BLaER1 treated with 17β-estradiol and CSF1 and Interleukin-3, amounts not matched to agents 10 nM and 100 nM (cell line): ENCODE data around the gene CDKN1C.

Source experiments
- H3K27ac ChIP-seq, 11 experiments: shearing (Covaris generic); formaldehyde crosslinking; 2 replicates each; pipeline ENCODE4 v1.8.1; 2022
- H3K27me3 ChIP-seq, 11 experiments: shearing (Covaris generic); formaldehyde crosslinking; 2 replicates each; pipeline ENCODE4 v1.8.1; 2022
- H3K36me3 ChIP-seq, 11 experiments: shearing (Covaris generic); formaldehyde crosslinking; 2 replicates each; pipeline ENCODE4 v1.8.1; 2022
- H3K4me1 ChIP-seq, 10 experiments: shearing (Covaris generic); formaldehyde crosslinking; 2 replicates each; pipeline ENCODE4 v1.8.1; 2022
- H3K4me2 ChIP-seq, 11 experiments: shearing (Covaris generic); formaldehyde crosslinking; 2 replicates each; pipeline ENCODE4 v1.8.1; 2022
- H3K4me3 ChIP-seq, 10 experiments: shearing (Covaris generic); formaldehyde crosslinking; 2 replicates each; pipeline ENCODE4 v1.8.1; 2022
- H3K9ac ChIP-seq, 11 experiments: shearing (Covaris generic); formaldehyde crosslinking; 2 replicates each; pipeline ENCODE4 v1.8.1; 2022
- H3K9me3 ChIP-seq, 11 experiments: shearing (Covaris generic); formaldehyde crosslinking; replicated peaks in 1 of 11; 2 replicates each; pipeline ENCODE4 v1.8.1; 2022
- H4K20me1 ChIP-seq, 11 experiments: shearing (Covaris generic); formaldehyde crosslinking; 2 replicates each; pipeline ENCODE4 v1.8.1; 2022
- Cebpa-rat ChIP-seq, 11 experiments: shearing (Covaris generic); IDR thresholded peaks; 2 replicates each; pipeline ENCODE4 v1.8.1; 2022

Gene CDKN1C

DNA sequence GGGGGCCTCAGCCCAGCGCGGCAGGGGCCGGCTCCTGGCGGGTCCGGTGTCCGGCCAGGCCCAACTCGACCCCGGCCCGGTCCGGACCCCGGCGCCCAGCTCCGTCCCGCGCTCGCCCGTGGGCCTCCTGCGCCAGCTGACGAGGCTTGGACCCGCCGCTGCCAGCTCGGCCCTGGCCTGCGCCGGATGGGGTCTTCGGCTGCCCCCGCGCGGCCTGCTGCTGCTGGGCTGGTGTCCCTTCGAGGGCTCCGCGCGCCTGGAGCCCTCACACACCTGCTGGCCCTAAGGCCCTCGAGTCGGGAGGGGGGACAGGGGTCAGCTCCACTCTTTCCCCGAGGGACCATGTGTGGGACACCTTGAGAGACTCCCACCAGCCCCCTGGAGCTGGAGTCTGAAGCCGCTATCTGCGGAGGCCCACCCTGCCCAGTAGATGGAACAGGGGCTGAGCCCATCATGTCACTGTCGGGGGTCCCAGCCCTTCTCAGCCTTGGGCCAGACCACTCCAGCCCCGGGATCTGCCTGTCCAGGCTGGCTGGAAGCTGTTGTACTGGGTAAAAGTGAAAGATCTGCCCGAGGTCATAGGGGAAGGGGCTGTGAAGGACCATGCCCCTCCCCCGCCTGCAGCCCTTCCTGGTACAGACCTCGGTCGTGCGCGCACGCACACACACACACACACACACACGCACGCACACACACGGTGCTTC lies 768 bp upstream of the CDKN1C start:
- Histone ChIP-seq H3K4me2 (peak overlapping the region; percentile 87 to 97 (median 92)), H3K27me3 (peaks cover 11 to 41% (median 30%) of the 10 kb centered on the region in 11 experiments), H3K27ac (peak overlapping the region in 10 of 11 experiments; percentile 22 to 72 (median 61); a peak in 16 of 22 replicates), H4K20me1 (peaks cover 5 to 47% (median 16%) of the 10 kb centered on the region in 11 experiments; a peak in 13 of 22 replicates), H3K4me3 (peak overlapping the region; percentile 34 to 63 (median 52); a peak in 18 of 20 replicates), H3K9me3 (no peaks in the 10 kb centered on the region), H3K4me1 (peaks cover 57 to 83% (median 78%) of the 10 kb centered on the region in 10 experiments), H3K36me3 (no peaks in the 10 kb centered on the region), H3K9ac (peak overlapping the region; percentile 43 to 73 (median 64); a peak in 18 of 22 replicates)
- TF ChIP-seq Cebpa-rat (IDR thresholded peaks at IDR 0.05): no peak

DNA sequence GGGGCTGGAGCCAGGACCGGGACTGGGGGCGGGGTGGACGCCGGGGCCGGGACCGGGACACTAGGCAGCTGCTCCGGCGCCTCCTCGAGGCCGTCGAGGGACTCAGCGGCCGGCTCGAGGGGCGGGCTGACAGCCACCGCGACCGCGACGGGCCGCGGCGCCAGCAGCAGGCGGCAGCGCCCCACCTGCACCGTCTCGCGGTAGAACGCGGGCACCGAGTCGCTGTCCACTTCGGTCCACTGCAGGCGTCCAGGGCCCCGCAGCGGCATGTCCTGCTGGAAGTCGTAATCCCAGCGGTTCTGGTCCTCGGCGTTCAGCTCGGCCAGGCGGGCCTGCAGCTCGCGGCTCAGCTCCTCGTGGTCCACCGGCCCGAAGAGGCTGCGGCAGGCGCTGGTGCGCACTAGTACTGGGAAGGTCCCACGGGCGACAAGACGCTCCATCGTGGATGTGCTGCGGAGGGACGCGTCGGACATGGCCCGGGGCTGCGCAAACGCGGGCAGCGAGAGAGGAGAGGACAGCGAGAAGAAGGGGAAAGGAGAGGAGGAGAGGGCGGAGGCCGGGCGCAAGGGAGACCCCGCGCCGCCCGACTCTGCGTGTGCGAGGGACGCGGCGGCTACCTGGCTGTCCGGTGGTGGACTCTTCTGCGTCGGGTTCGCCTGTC lies 428 bp downstream of the CDKN1C start:
- Histone ChIP-seq H3K4me2 (peak overlapping the region; percentile 91 to 100 (median 99)), H3K4me1 (peaks cover 46 to 81% (median 71%) of the 10 kb centered on the region in 10 experiments), H3K27me3 (peaks cover 11 to 41% (median 30%) of the 10 kb centered on the region in 11 experiments), H4K20me1 (peaks cover 5 to 51% (median 16%) of the 10 kb centered on the region in 11 experiments; a peak in 13 of 22 replicates), H3K27ac (peak overlapping the region in 9 of 11 experiments; percentile 24 to 90 (median 72); a peak in 17 of 22 replicates), H3K4me3 (peak overlapping the region; percentile 71 to 88 (median 78)), H3K9ac (peak overlapping the region; percentile 50 to 96 (median 83)), H3K36me3 (no peaks in the 10 kb centered on the region), H3K9me3 (no peaks in the 10 kb centered on the region)
- TF ChIP-seq Cebpa-rat (IDR thresholded peaks at IDR 0.05): no peak

DNA sequence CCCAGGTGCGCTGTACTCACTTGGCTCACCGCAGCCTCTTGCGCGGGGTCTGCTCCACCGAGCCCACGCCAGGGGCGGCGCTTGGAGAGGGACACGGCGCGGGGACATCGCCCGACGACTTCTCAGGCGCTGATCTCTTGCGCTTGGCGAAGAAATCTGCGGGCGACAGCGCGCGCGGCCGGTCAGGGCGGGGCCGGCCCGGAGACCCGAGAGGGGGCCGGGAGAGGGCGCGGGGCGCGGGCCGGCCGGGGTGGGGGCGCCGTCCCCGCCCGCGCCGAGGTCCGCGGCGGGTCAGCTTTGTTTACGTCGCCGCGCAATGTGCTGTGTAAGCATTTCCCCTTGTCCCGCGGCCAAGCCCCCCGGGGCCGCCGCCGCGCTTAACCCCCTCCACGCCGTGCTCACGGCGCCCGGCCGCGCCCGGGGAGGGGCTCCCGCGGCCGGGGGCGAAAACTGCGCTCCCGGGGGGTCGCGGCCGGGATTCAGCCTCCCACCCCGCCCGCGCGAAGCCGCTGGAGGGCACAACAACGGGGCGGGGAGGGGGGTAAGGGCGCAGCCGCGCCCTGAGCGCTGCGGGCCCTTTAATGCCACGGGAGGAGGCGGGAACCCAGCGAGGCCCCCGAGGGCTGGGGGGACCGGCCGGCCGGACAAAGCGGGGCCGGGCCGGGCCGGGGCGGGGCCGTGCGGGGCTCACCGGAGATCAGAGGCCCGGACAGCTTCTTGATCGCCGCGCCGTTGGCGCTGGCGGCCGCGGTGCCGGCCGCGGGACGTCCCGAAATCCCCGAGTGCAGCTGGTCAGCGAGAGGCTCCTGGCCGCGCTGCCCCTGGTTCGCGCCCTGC lies 1.4 kb downstream of the CDKN1C start:
- Histone ChIP-seq H3K36me3 (peaks cover 0 to 4% (median 0%) of the 10 kb centered on the region in 11 experiments; a peak in 2 of 22 replicates), H3K27me3 (peaks cover 11 to 41% (median 30%) of the 10 kb centered on the region in 11 experiments), H3K4me2 (peak overlapping the region; percentile 81 to 100 (median 98)), H3K4me3 (peak overlapping the region; percentile 71 to 88 (median 78)), H4K20me1 (peaks cover 5 to 41% (median 16%) of the 10 kb centered on the region in 11 experiments; a peak in 13 of 22 replicates), H3K4me1 (peaks cover 42 to 72% (median 63%) of the 10 kb centered on the region in 10 experiments), H3K9me3 (peaks cover 0 to 2% (median under 1%) of the 10 kb centered on the region in 11 experiments; a peak in 7 of 22 replicates), H3K27ac (peak overlapping the region; percentile 62 to 92 (median 76)), H3K9ac (peak overlapping the region; percentile 72 to 96 (median 83))
- no peak for TF ChIP-seq Cebpa-rat (IDR thresholded peaks at IDR 0.05)

DNA sequence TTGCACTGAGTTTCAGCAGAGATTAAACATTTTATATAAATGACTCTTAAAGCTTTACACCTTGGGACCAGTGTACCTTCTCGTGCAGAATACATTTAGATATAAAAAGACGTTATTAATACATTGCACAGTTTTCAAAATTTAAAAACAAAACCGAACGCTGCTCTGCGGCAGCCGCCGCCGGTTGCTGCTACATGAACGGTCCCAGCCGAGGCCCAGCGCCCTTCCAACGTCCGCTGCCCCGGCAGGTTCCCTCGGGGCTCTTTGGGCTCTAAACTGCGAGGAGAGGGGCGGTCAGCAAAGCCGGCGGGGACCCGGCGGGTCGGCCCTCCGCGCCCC lies 2.0 kb downstream of the CDKN1C start:
- peak overlapping the region; percentile 72 to 96 (median 83) for H3K9ac ChIP-seq
- H3K27ac ChIP-seq: peak overlapping the region; percentile 62 to 92 (median 76); a peak in 19 of 22 replicates
- H3K36me3 ChIP-seq: peaks cover 0 to 8% (median 0%) of the 10 kb centered on the region in 11 experiments; a peak in 2 of 22 replicates
- H3K4me1 ChIP-seq: peaks cover 36 to 69% (median 63%) of the 10 kb centered on the region in 10 experiments
- H3K27me3 ChIP-seq: peaks cover 11 to 41% (median 30%) of the 10 kb centered on the region in 11 experiments
- H3K4me2 ChIP-seq: peak overlapping the region; percentile 81 to 100 (median 98)
- H4K20me1 ChIP-seq: peaks cover 5 to 38% (median 16%) of the 10 kb centered on the region in 11 experiments; a peak in 13 of 22 replicates
- peak overlapping the region; percentile 71 to 88 (median 78) for H3K4me3 ChIP-seq
- TF ChIP-seq Cebpa-rat (IDR thresholded peaks at IDR 0.05): no peak
- H3K9me3 ChIP-seq: peaks cover 0 to 8% (median 7%) of the 10 kb centered on the region in 11 experiments; a peak in 8 of 22 replicates

DNA sequence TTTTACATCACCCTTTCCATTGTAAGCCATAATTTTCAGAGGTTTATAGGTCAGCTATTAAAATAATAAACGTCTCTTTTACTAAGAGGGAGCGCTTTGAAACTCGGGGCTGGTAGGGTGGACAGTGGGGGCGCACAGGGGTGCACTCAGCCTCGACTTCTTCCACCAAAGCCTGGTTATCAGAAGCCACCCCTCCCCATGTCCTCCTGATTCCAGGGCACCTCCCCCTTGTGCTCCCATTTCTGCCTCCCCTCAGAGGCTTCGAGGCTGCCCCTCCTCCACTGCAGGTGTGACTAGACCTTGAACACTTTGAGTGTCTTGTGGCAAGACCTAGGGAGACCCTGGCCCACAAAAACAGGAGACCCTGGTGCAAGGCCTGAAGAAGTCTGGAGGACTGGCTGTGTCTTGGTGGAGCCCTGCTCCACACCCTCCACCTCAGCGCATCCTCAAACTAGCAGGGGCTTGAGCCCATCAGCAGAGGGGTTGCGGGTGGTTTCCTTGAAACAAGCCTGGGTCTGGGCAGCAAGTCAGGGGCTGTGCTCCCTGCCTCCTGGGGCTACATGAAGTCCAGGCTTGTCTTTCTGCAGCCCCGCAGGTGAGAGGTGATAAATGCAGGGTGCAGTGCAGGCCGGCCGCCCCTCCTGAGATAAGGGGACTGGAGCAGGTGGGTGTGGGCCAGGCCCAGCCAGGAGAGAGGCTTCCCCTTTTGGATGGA lies 3.0 kb downstream of the CDKN1C start:
- peaks cover 11 to 41% (median 30%) of the 10 kb centered on the region in 11 experiments for H3K27me3 ChIP-seq

DNA sequence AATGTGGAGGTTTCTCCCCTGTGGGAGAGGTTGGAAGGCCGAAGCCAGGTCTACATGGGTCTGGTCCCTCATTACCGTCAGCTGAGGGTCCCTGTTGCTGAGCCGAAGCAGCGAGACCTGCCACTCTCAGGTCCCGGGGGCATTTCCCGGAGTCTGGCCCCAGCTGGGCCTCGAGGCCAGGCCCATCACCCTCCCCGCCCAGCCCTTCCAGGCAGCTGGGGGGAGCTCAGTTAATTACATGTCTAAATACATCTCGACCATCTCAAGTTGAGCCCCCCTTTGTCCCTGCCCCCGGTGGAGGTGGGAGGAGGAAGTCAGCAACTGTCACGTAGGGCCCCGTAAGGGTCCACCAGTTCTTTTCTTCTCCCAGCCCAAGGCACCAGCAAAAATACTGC lies 3.6 kb downstream of the CDKN1C start:
- H3K9ac ChIP-seq: peak overlapping the region in 5 of 11 experiments; percentile 15 to 96 (median 46); a peak in 6 of 22 replicates
- H3K9me3 ChIP-seq: peaks cover under 1 to 21% (median 10%) of the 10 kb centered on the region in 11 experiments
- peaks cover 0 to 8% (median 0%) of the 10 kb centered on the region in 11 experiments; a peak in 2 of 22 replicates for H3K36me3 ChIP-seq
- H3K27ac ChIP-seq: 0 out of 22 replicates have a peak overlapping the region, but pooled peaks of 1 of the 11 experiments have one; percentile 17
- TF ChIP-seq Cebpa-rat (IDR thresholded peaks at IDR 0.05): no peak
- peak overlapping the region; percentile 81 to 100 (median 98) for H3K4me2 ChIP-seq
- peaks cover 5 to 32% (median 16%) of the 10 kb centered on the region in 11 experiments; a peak in 13 of 22 replicates for H4K20me1 ChIP-seq
- H3K27me3 ChIP-seq: peaks cover 11 to 41% (median 30%) of the 10 kb centered on the region in 11 experiments
- peaks cover 22 to 56% (median 50%) of the 10 kb centered on the region in 10 experiments for H3K4me1 ChIP-seq
- H3K4me3 ChIP-seq: no peak overlapping the region

More for the DNA sequence above, 3.0 kb downstream of the CDKN1C start:
- 0 out of 22 replicates have a peak overlapping the region, but pooled peaks of 1 of the 11 experiments have one; percentile 17 for H3K27ac ChIP-seq
- peak overlapping the region in 4 of 11 experiments; percentile 15 to 96 (median 73); a peak in 4 of 22 replicates for H3K9ac ChIP-seq
- H3K4me3 ChIP-seq: peak overlapping the region in 3 of 10 experiments; percentile 77 to 88 (median 81); a peak in 4 of 20 replicates
- H3K9me3 ChIP-seq: peaks cover 0 to 15% (median 8%) of the 10 kb centered on the region in 11 experiments; a peak in 20 of 22 replicates
- TF ChIP-seq Cebpa-rat (IDR thresholded peaks at IDR 0.05): no peak
- H4K20me1 ChIP-seq: peaks cover 5 to 34% (median 16%) of the 10 kb centered on the region in 11 experiments; a peak in 13 of 22 replicates
- H3K4me1 ChIP-seq: peaks cover 27 to 62% (median 54%) of the 10 kb centered on the region in 10 experiments
- H3K36me3 ChIP-seq: peaks cover 0 to 8% (median 0%) of the 10 kb centered on the region in 11 experiments; a peak in 2 of 22 replicates
- peak overlapping the region; percentile 81 to 100 (median 98); a peak in 21 of 22 replicates for H3K4me2 ChIP-seq
